Ishikawa (cell line): Measurements from ENCODE around the gene OPCML.

Experiments
- CREB1 ChIP-seq: IDR thresholded peaks from 2 replicates; pipeline ENCODE4 v1.6.1; 2012; ENCODE audit warnings: low read depth
- EP300 ChIP-seq: IDR thresholded peaks from 2 replicates; pipeline ENCODE4 v1.6.1; 2012; ENCODE audit warnings: borderline replicate concordance

DNA sequence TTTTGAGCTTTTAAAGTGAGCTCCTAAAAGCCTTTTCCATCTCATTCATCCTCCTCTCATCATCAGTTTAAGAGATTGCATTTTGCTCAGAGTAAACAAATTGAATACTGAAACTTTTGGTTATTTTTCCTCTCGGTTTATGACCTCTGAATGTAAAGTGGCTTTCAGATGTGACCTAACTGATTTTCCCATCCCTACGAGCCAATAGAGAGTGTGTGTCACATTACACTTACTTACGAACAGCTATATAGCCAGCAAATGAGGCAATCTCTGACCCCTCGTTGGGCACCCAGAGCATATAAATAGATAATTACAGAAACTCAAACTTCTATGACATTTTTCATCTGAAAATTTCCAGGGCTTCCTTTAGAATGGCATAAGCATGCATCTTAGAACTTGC is 317.7 kb downstream of the OPCML start:
- TF ChIP-seq CREB1 (no peak), EP300 (no peak)
